Mesodermal cell (in vitro differentiated cells): ENCODE measurements around the gene GASK1A.

ENCODE experiments used
- H3K27ac ChIP-seq: 2 replicates; pipeline ENCODE4 v1.7.0; 2013; ENCODE audit warnings: mild to moderate bottlenecking, low read depth, low read length, moderate library complexity; ENCODE audit not compliant: severe bottlenecking
- H3K36me3 ChIP-seq: 2 replicates; pipeline ENCODE4 v1.7.1; 2013; ENCODE audit warnings: mild to moderate bottlenecking, low read length, moderate library complexity; ENCODE audit not compliant: control insufficient read depth, insufficient read depth
- H3K4me1 ChIP-seq: one replicate; pipeline ENCODE4 v1.7.1; 2013; ENCODE audit warnings: mild to moderate bottlenecking, low read length; ENCODE audit not compliant: insufficient read depth, control insufficient read depth, poor library complexity, severe bottlenecking
- H3K4me3 ChIP-seq: 2 replicates; pipeline ENCODE4 v1.7.0; 2013; ENCODE audit warnings: low read length, control low read depth, mild to moderate bottlenecking; ENCODE audit not compliant: insufficient read depth, poor library complexity, severe bottlenecking; ENCODE audit errors: extremely low read depth
- H3K9me3 ChIP-seq: 2 replicates; pipeline ENCODE4 v1.7.1; 2013; ENCODE audit warnings: mild to moderate bottlenecking, low read length, moderate library complexity; ENCODE audit not compliant: control insufficient read depth
- WGBS, 2 experiments: methylation state at CpG; one replicate each; pipeline ENCODE4 v1.1.5; 2013; ENCODE audit warnings: missing lambda C conversion rate in 2 of 2; ENCODE audit not compliant: insufficient coverage in 2 of 2; 5-methylcytosine and 5-hydroxymethylcytosine counted together

GASK1A gene

GRCh38 chr3:42982645-42983412, 3.7 kb downstream of the GASK1A start:
- H3K4me1 ChIP-seq, result peaks cover 7% of the 10 kb centered on the region
- no peak overlapping the region for H3K27ac ChIP-seq
- H3K9me3 ChIP-seq, result no peaks in the 10 kb centered on the region
- WGBS, 2 experiments, result 67 to 75% methylated on average over 2 to 4 of the region's 6 CpGs
- H3K36me3 ChIP-seq, result no peaks in the 10 kb centered on the region
- no peak overlapping the region for H3K4me3 ChIP-seq

GRCh38 chr3:42983927-42984326, 4.8 kb downstream of the GASK1A start:
- Histone ChIP-seq H3K9me3 (no peaks in the 10 kb centered on the region), H3K4me1 (peaks cover 7% of the 10 kb centered on the region), H3K36me3 (no peaks in the 10 kb centered on the region), H3K4me3 (no peak overlapping the region), H3K27ac (no peak overlapping the region)
- 95 to 96% methylated on average over 2 to 3 of the region's 3 CpGs for WGBS, 2 experiments

GRCh38 chr3:42984701-42985100, 5.6 kb downstream of the GASK1A start:
- no peak overlapping the region for H3K27ac ChIP-seq
- no peaks in the 10 kb centered on the region for H3K36me3 ChIP-seq
- H3K9me3 ChIP-seq, result no peaks in the 10 kb centered on the region
- H3K4me3 ChIP-seq, result no peak overlapping the region
- H3K4me1 ChIP-seq, result peaks cover 7% of the 10 kb centered on the region
- WGBS, 2 experiments, result 40 to 43% methylated on average over 4 of the region's 4 CpGs

DNA sequence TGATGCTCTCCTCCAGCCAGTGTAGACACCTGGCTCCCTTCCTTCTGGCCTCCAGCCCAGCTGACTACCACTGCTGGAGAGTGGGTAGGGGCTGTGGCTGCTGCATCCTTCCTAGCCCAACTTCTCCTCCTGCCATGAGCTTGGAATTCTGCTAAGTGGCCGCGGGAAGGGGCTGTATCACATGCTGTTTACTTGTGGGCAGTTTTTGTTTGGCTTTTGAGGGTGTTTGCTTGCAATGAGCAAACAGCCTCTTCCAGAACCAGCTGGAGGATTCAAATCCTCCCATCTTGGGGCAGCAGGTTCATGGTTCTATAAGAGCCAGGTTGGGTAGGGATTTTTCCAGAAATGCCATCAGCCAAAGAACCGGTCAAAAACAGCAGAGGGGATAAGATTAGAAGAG, 9.0 kb downstream of the GASK1A start:
- Histone ChIP-seq H3K27ac (no peak overlapping the region), H3K4me1 (peaks cover 3% of the 10 kb centered on the region), H3K4me3 (no peak overlapping the region), H3K36me3 (no peaks in the 10 kb centered on the region), H3K9me3 (no peaks in the 10 kb centered on the region)
- 87 to 100% methylated on average over 1 of the region's 3 CpGs for WGBS, 2 experiments

- peaks cover 3% of the 10 kb centered on the region for H3K4me1 ChIP-seq
- no peaks in the 10 kb centered on the region for H3K36me3 ChIP-seq
- H3K27ac ChIP-seq, result no peak overlapping the region
- H3K9me3 ChIP-seq, result no peaks in the 10 kb centered on the region
- no peak overlapping the region for H3K4me3 ChIP-seq
- 92 to 97% methylated on average over 5 of the region's 5 CpGs for WGBS, 2 experiments
Observed at GRCh38 chr3:42988566-42988965, 9.5 kb downstream of the GASK1A start.

DNA sequence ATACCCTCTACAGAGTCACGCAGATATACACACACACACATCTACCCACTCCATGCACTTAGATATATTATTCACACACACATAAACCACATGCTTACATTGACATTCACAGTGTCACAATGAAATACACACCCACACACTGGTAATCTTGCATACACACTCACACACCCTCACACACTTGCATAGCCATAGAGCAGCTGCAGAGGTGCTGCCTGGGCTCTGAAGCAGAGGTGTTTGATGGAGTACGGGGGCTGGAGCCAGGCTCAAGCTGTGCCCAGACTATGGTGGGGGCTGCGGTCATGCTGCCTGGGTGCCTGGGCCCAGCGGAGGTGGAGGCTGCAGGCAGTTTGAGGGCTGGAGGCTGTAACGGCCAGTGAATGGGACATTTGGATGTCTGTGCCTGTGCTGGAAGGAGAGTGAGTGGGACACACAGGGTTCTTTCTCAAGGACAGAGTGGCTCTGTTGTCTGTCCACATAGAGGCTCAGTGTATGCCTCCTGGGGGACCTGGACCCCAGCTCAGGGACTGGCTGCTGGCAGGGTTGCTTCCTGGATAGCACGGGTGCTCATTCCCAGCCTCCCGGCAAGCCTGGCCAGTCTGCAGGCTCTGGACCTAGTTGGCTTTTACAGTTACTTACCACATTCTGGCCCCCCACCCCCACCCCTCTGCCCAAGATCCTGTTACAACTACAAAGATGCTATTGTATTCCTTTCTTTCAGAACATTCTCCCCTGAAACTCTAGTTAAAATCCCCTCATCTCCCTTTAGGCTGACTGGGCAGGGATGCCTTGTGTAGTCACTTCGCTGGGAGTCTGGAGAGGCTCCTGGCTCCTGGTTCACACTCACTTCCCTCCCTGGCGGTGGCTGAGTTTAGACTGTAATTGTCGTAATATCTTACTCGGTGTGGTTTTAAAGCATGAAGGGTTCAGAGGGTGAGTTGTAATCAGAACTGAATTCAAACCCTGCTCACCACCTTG, 12.5 kb downstream of the GASK1A start:
- H3K9me3 ChIP-seq, result no peaks in the 10 kb centered on the region
- H3K4me1 ChIP-seq, result peaks cover 3% of the 10 kb centered on the region
- peak overlapping the region; percentile 37 for H3K27ac ChIP-seq
- 66 to 70% methylated on average over 5 to 7 of the region's 11 CpGs for WGBS, 2 experiments
- H3K36me3 ChIP-seq, result no peaks in the 10 kb centered on the region
- H3K4me3 ChIP-seq, result no peak overlapping the region

- H3K27ac ChIP-seq, result no peak overlapping the region
- H3K4me1 ChIP-seq, result peaks cover 3% of the 10 kb centered on the region
- no peaks in the 10 kb centered on the region for H3K9me3 ChIP-seq
- no CpG with 5 or more reads among the region's 3 CpGs for WGBS, 2 experiments
- no peaks in the 10 kb centered on the region for H3K36me3 ChIP-seq
- H3K4me3 ChIP-seq, result no peak overlapping the region
Observed at GRCh38 chr3:42994595-42994994, 15.5 kb downstream of the GASK1A start.

- H3K4me1 ChIP-seq, result peaks cover 3% of the 10 kb centered on the region
- no peaks in the 10 kb centered on the region for H3K36me3 ChIP-seq
- H3K27ac ChIP-seq, result no peak overlapping the region
- 94 to 95% methylated on average over 4 of the region's 4 CpGs for WGBS, 2 experiments
- no peaks in the 10 kb centered on the region for H3K9me3 ChIP-seq
- H3K4me3 ChIP-seq, result no peak overlapping the region
Observed at GRCh38 chr3:42996021-42996420, 16.9 kb downstream of the GASK1A start.

DNA sequence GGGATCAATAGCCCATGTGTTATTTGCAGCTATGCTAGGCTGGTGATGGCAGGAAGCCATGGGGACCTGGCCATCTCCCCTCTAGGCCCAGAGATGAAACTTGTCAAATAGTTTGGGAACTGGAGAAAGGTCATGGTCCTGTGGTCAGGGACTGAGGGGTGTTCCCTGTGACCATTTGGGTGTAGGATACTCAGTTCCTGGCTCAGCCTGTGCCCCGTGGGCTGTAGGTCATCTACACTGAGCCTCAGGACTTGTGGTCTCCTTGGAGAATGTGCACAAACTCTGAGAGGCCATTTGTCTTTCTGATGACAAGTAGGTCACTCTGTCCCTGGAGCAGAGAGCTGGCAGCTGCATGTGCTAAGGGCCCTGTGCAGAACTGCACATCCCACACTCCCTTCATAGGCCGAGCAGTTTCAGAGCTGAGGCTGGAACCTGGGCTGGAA, 17.5 kb downstream of the GASK1A start:
- no peak overlapping the region for H3K27ac ChIP-seq
- H3K4me3 ChIP-seq, result no peak overlapping the region
- no peaks in the 10 kb centered on the region for H3K36me3 ChIP-seq
- no peaks in the 10 kb centered on the region for H3K9me3 ChIP-seq
- 79 to 91% methylated on average over 2 of the region's 2 CpGs for WGBS, 2 experiments
- peaks cover 3% of the 10 kb centered on the region for H3K4me1 ChIP-seq

DNA sequence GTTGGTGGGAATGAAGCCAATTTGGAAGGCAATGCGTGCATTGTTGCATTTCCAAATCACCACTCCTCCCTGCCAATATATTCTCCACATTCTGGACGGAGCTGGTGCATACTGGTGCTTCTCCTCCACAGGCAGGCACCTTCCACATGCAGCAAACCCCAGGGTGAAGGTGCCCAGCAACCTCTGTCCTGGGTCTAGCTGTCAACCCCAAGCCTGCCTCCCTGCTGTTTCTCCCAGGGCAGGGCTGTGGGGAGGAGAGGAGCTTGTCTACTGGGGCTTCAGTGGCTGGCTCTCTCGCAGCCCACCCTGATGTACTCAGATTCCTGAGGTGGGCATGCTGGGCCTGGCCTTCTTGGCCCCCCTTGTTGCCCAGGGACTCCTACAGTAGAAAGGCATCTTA, 20.1 kb downstream of the GASK1A start:
- WGBS, 2 experiments, result 71% methylated on average over 1 of the region's 3 CpGs; no CpG with 5 or more reads in 1 of the 2 experiments
- no peaks in the 10 kb centered on the region for H3K9me3 ChIP-seq
- no peaks in the 10 kb centered on the region for H3K36me3 ChIP-seq
- H3K4me1 ChIP-seq, result no peaks in the 10 kb centered on the region
- no peak overlapping the region for H3K4me3 ChIP-seq
- H3K27ac ChIP-seq, result no peak overlapping the region
